Thyroid gland (tissue), 4 donors: ENCODE measurements around the gene IKZF1. TPM values are rescaled to one million over a fixed set of nuclear protein-coding genes. Genes with fewer than 3 reads are reported as not detected.

Source experiments
- DNase-seq, 2 donors: peaks; one replicate each; pipeline ENCODE4 v3.0.0-alpha.2; 2019
- H3K27ac ChIP-seq, 3 donors: fragments of 200-600 bp; sonication (generic); 1 replicate in 2 of 3; 2 replicates in 1 of 3; pipeline ENCODE4 v1.5.1; 2016 to 2019; ENCODE audit warnings: mild to moderate bottlenecking in 1 of 3, moderate library complexity in 1 of 3
- H3K27me3 ChIP-seq: fragments of 200-600 bp; sonication (generic); one replicate; pipeline ENCODE4 v1.5.1; 2019
- H3K36me3 ChIP-seq, 2 donors: fragments of 200-600 bp; sonication (generic); one replicate each; pipeline ENCODE4 v1.5.1; 2016 to 2019
- H3K4me1 ChIP-seq, 2 donors: fragments of 200-600 bp; sonication (generic); one replicate each; pipeline ENCODE4 v1.5.1; 2017 to 2019
- H3K4me3 ChIP-seq, 3 donors: fragments of 200-600 bp; sonication (generic); replicated peaks in 1 of 3; 1 replicate in 2 of 3; 2 replicates in 1 of 3; pipeline ENCODE4 v1.5.1; 2016; ENCODE audit warnings: mild to moderate bottlenecking in 1 of 3
- H3K9me3 ChIP-seq: fragments of 200-600 bp; sonication (generic); one replicate; pipeline ENCODE4 v1.5.1; 2017
- POLR2A ChIP-seq, 2 donors: fragments of 450-650 bp; IDR thresholded peaks; one replicate each; pipeline ENCODE4 v1.6.1; 2017; ENCODE audit warnings: antibody characterized with exemption in 2 of 2, mild to moderate bottlenecking in 2 of 2, moderate library complexity in 1 of 2
- WGBS, 2 donors: methylation state at CpG; one replicate each; pipeline ENCODE4 v1.1.5; 2017; 5-methylcytosine and 5-hydroxymethylcytosine counted together
- intact Hi-C: fragments of 100-400 bp; cut with DNase I; formaldehyde crosslinking; loops from one replicate; pipeline ENCODE4 v1.15.1; 2023
- total RNA-seq, 4 donors: library from RNA; depleted of rRNA; stranded (reverse); fragments of >200 nt; gene quantifications; one replicate each; pipeline ENCODE4 v1.2.3, GENCODE V29; 2016
- TF ChIP-seq, protein P1 (sequence below), 6 experiments: fragments of 200-600 bp in 3 of 6; fragments of 450-650 bp in 3 of 6; sonication (generic) in 3 of 6; IDR thresholded peaks; one replicate each; pipeline ENCODE4 v1.5.1; 2016 to 2019; ENCODE audit warnings: antibody characterized with exemption in 6 of 6, mild to moderate bottlenecking in 2 of 6, inconsistent platforms in 1 of 6, moderate library complexity in 1 of 6

Gene IKZF1
- total RNA-seq = 10 to 100 TPM in 1 of 4 donors, 1 to 10 TPM in 3; 8.9 to 10.5 (median 9.6) TPM

DNA sequence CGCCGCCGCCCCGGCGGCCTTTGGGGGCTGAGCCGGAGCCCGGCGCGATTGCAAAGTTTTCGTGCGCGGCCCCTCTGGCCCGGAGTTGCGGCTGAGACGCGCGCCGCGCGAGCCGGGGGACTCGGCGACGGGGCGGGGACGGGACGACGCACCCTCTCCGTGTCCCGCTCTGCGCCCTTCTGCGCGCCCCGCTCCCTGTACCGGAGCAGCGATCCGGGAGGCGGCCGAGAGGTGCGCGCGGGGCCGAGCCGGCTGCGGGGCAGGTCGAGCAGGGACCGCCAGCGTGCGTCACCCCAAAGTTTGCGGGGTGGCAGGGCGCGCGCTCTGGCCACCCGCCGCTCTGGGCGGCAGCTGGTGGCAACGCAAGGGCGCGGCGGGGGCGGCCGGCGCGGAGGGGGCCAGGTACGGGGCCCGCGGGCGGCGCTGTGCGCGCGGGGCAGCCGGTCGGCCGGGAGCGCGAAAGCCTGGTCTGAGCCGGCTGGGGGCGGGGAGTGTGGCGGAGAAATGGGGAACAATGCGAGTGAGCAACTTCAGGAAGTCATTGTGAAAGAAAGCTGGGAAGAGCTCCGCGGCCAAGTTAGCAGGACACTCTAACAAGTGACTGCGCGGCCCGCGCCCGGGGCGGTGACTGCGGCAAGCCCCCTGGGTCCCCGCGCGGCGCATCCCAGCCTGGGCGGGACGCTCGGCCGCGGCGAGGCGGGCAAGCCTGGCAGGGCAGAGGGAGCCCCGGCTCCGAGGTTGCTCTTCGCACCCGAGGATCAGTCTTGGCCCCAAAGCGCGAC, at the start of gene IKZF1:
TSS of gene IKZF1 (plus strand) at position 588 of the 782 bp plus-strand sequence. CDS start 14,346 bp downstream, outside the sequence.
- Histone ChIP-seq H3K27ac (peak within 1 kb of the TSS in 1 of 3 donors; percentile 1), H3K36me3 (no peaks in the 10 kb centered on the region), H3K27me3 (no peaks in the 10 kb centered on the region), H3K9me3 (no peaks in the 10 kb centered on the region), H3K4me3 (no peak within 1 kb of the TSS), H3K4me1 (peaks cover 0 to 4% of the 10 kb centered on the region in 2 donors)
- DNase-seq = peak; percentile 15 to 33
- TF ChIP-seq, protein P1, sequence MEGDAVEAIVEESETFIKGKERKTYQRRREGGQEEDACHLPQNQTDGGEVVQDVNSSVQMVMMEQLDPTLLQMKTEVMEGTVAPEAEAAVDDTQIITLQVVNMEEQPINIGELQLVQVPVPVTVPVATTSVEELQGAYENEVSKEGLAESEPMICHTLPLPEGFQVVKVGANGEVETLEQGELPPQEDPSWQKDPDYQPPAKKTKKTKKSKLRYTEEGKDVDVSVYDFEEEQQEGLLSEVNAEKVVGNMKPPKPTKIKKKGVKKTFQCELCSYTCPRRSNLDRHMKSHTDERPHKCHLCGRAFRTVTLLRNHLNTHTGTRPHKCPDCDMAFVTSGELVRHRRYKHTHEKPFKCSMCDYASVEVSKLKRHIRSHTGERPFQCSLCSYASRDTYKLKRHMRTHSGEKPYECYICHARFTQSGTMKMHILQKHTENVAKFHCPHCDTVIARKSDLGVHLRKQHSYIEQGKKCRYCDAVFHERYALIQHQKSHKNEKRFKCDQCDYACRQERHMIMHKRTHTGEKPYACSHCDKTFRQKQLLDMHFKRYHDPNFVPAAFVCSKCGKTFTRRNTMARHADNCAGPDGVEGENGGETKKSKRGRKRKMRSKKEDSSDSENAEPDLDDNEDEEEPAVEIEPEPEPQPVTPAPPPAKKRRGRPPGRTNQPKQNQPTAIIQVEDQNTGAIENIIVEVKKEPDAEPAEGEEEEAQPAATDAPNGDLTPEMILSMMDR (IDR thresholded peaks at IDR 0.05) = no peak
- TF ChIP-seq POLR2A (IDR thresholded peaks at IDR 0.05) = no peak
- intact Hi-C loops = no loop called here
- 1 to 2% methylated on average over 34 to 35 of the region's 107 CpGs for WGBS, 2 donors

DNA sequence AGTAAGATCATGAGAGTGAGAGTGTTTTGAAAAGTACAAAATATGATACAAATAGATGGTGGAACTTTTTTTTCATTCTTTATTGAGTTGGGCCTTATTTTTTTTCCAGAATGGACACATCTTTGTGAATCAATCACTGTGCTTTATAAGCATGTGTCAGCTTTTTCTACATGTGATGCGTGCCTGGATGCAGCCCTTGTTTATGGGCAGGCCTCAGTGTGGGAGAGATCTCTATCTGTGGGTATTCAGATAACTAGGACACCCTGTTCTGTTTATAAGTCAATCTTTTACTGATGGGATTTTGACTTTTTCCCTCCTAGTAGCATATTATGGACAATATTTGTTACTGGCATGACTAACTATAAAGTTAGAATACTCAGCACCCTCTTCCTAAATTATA, 42.9 kb upstream of the IKZF1 start:
- Histone ChIP-seq H3K4me1 (no peaks in the 10 kb centered on the region), H3K27me3 (no peaks in the 10 kb centered on the region), H3K36me3 (no peaks in the 10 kb centered on the region), H3K9me3 (no peaks in the 10 kb centered on the region), H3K4me3 (no peak overlapping the region), H3K27ac (no peak overlapping the region)
- DNase-seq = no peak
- intact Hi-C loops = no loop called here
- 88 to 90% methylated on average over 1 of the region's 1 CpG for WGBS, 2 donors
- TF ChIP-seq, protein P1 (IDR thresholded peaks at IDR 0.05) = no peak
- no peak for TF ChIP-seq POLR2A (IDR thresholded peaks at IDR 0.05)

DNA sequence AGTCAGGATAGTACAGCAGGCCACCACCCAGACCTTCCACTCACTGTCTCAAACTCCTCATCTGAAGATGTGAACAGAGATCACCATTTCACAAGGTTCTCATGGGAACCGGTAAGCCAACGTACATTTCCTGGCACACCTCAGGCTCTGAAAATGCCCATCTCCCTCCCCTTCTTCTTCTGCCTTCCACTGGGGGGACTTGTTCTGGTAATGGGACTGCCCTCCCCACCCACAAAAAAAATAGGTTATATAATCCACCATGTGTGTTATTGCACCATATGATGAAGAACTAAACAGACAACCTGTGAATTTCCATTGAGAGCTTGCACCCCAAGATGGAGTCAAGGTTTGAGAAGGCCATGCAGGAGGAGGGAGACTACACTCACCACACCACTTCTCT, 42.1 kb upstream of the IKZF1 start:
- Histone ChIP-seq H3K27ac (no peak overlapping the region), H3K4me3 (no peak overlapping the region), H3K9me3 (no peaks in the 10 kb centered on the region), H3K27me3 (no peaks in the 10 kb centered on the region), H3K4me1 (no peaks in the 10 kb centered on the region), H3K36me3 (no peaks in the 10 kb centered on the region)
- no peak for TF ChIP-seq POLR2A (IDR thresholded peaks at IDR 0.05)
- TF ChIP-seq, protein P1 (IDR thresholded peaks at IDR 0.05) = no peak
- intact Hi-C loops = no loop called here
- 83 to 93% methylated on average over 2 of the region's 2 CpGs for WGBS, 2 donors
- DNase-seq = no peak

DNA sequence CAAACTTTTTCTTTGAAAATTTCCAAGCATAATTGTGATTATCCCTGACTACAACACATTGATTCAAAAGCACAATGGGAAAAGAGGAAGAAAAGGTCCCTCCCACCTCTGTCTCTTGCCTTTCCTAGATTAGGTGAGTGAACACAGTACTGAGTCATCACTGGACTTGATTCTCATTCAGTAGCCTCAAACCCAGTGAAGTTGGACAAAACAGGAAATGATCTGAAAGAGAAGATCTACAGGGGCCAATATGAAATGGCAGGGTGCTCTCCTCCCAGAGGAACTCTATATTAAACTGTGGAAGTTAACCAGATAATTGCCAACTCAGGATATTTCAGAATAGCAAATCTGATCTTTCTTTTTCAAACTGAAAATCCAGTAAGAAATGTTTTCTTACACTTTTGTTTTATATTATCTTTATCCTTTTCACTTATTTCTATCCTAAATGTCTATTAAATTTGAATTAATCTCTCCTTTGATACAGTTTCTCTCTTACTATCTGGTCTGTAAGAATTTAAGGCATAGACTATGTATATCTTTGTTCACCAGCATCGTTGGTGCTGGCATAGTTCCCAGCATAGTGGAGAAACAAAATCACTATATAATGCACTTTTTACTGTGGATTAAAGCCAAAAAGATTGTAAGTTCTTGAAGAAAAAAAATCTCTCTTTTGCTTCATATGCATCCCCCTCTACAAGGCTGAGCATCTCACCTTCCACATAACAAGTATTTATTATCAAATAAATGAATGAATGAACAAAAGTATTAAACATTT, 41.4 kb upstream of the IKZF1 start:
- intact Hi-C loops = no loop called here
- no peaks in the 10 kb centered on the region for H3K36me3 ChIP-seq
- H3K27me3 ChIP-seq = no peaks in the 10 kb centered on the region
- no peak overlapping the region for H3K27ac ChIP-seq
- DNase-seq = no peak
- H3K4me3 ChIP-seq = no peak overlapping the region
- no peaks in the 10 kb centered on the region for H3K9me3 ChIP-seq
- no peaks in the 10 kb centered on the region for H3K4me1 ChIP-seq
- no peak for TF ChIP-seq POLR2A (IDR thresholded peaks at IDR 0.05)
- TF ChIP-seq, protein P1 (IDR thresholded peaks at IDR 0.05) = no peak
- 14 to 23% methylated on average over 1 of the region's 1 CpG for WGBS, 2 donors

DNA sequence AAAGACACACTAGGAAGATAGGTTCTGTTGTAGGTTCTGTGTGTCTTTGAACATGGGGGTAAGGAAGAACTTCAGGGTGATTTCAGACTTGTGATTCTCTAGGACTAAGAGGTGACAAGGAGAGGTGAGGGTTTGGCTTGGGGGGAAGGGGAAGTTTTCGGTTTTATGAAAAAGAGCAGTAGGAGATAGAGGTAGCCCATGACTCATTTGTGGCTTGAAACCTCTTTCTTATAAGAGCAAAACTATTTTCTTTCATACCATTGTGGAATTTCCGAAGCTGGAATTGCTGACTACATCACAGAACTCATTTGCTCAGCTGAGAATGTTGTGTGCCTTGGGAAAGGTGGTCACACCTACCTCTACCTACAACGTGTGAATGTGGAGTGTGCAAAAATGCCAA, 39.6 kb upstream of the IKZF1 start:
- WGBS, 2 donors = 59 to 60% methylated on average over 3 of the region's 3 CpGs
- H3K4me1 ChIP-seq = no peaks in the 10 kb centered on the region
- H3K36me3 ChIP-seq = no peaks in the 10 kb centered on the region
- H3K27ac ChIP-seq = no peak overlapping the region
- no peaks in the 10 kb centered on the region for H3K27me3 ChIP-seq
- no peak overlapping the region for H3K4me3 ChIP-seq
- TF ChIP-seq, protein P1 (IDR thresholded peaks at IDR 0.05) = no peak
- TF ChIP-seq POLR2A (IDR thresholded peaks at IDR 0.05) = no peak
- intact Hi-C loops = no loop called here
- H3K9me3 ChIP-seq = no peaks in the 10 kb centered on the region
- DNase-seq = no peak
